ENCODE data around the gene TCF25. TPM values are rescaled to one million over a fixed set of nuclear protein-coding genes. Genes with fewer than 3 reads are reported as not detected.
A peak's percentile ranks its signal among the peaks of the same experiment; 100 is the strongest.

TCF25 gene
- total RNA-seq, 4 donors from 2014 or later, result 79.7 to 124 (median 101) TPM

- WGBS, 2 donors, result 0 to 1% methylated on average over 11 to 12 of the region's 39 CpGs
- H3K27ac ChIP-seq, result peak overlapping the region in 3 of 4 donors; percentile 45 to 62 (median 55)
- intact Hi-C loops (cut with DNase I), result no loop called here
- peak overlapping the region; percentile 4 to 63 (median 38) for H3K4me3 ChIP-seq
- no peaks in the 10 kb centered on the region for H3K36me3 ChIP-seq
- peaks cover 0 to 51% (median 0%) of the 10 kb centered on the region in 4 donors for H3K27me3 ChIP-seq
- no peak for TF ChIP-seq POLR2A (IDR thresholded peaks at IDR 0.05)
- peaks cover 39 to 51% (median 42%) of the 10 kb centered on the region in 3 donors for H3K4me1 ChIP-seq
- no peak for DNase-seq
- no peaks in the 10 kb centered on the region for H3K9me3 ChIP-seq
Observed at GRCh38 chr16:89917773-89918452, 44.5 kb downstream of the TCF25 start.

- Histone ChIP-seq H3K36me3 (no peaks in the 10 kb centered on the region), H3K4me3 (peak within 1 kb of the TSS; percentile 4 to 63 (median 38)), H3K4me1 (peaks cover 43 to 59% (median 50%) of the 10 kb centered on the region in 3 donors), H3K9me3 (no peaks in the 10 kb centered on the region), H3K27me3 (peaks cover 0 to 59% (median 1%) of the 10 kb centered on the region in 4 donors), H3K27ac (peak within 1 kb of the TSS; percentile 30 to 62 (median 50))
- WGBS, 2 donors, result 17 to 27% methylated on average over 2 to 5 of the region's 23 CpGs
- no peak for DNase-seq
- peak in 4 of 6 experiments; percentile 11 to 35 (median 18) for TF ChIP-seq CTCF (IDR thresholded peaks at IDR 0.05)
- TF ChIP-seq POLR2A (IDR thresholded peaks at IDR 0.05), result no peak
- intact Hi-C loops (cut with DNase I), result no loop called here
Observed at GRCh38 chr16:89918453-89919347, 45.3 kb downstream of the TCF25 start, which contains the start of gene MC1R. Gene MC1R (plus strand): TSS chr16:89918862. CDS start chr16:89919259, 397 bp downstream.

- no peaks in the 10 kb centered on the region for H3K9me3 ChIP-seq
- H3K27ac ChIP-seq, result no peak overlapping the region
- WGBS, 2 donors, result 86 to 91% methylated on average over 36 to 43 of the region's 52 CpGs
- intact Hi-C loops (cut with DNase I), result no loop called here
- DNase-seq, result no peak
- H3K27me3 ChIP-seq, result peaks cover 0 to 69% (median 4%) of the 10 kb centered on the region in 4 donors
- H3K4me1 ChIP-seq, result peaks cover 49 to 69% (median 55%) of the 10 kb centered on the region in 3 donors
- no peak for TF ChIP-seq POLR2A (IDR thresholded peaks at IDR 0.05)
- TF ChIP-seq CTCF (IDR thresholded peaks at IDR 0.05), result no peak
- H3K36me3 ChIP-seq, result no peaks in the 10 kb centered on the region
- no peak overlapping the region for H3K4me3 ChIP-seq
Observed at GRCh38 chr16:89919535-89920406, 46.4 kb downstream of the TCF25 start.

GRCh38 chr16:89920723-89921122 lies 47.3 kb downstream of the TCF25 start:
- Histone ChIP-seq H3K9me3 (no peaks in the 10 kb centered on the region), H3K27me3 (peaks cover 0 to 79% (median 4%) of the 10 kb centered on the region in 4 donors), H3K36me3 (no peaks in the 10 kb centered on the region), H3K4me3 (no peak overlapping the region), H3K4me1 (peaks cover 54 to 79% (median 58%) of the 10 kb centered on the region in 3 donors), H3K27ac (peak overlapping the region in 3 of 4 donors; percentile 43 to 93 (median 88))
- DNase-seq, result no peak
- WGBS, 2 donors, result 0 to 30% methylated on average over 1 to 2 of the region's 6 CpGs
- intact Hi-C loops (cut with DNase I), result no loop called here
- TF ChIP-seq CTCF (IDR thresholded peaks at IDR 0.05) (no peak), POLR2A (IDR thresholded peaks at IDR 0.05) (no peak)

GRCh38 chr16:89921131-89921701 lies 47.8 kb downstream of the TCF25 start:
- H3K4me1 ChIP-seq, result peaks cover 59 to 84% (median 62%) of the 10 kb centered on the region in 3 donors
- DNase-seq, result no peak
- no peaks in the 10 kb centered on the region for H3K36me3 ChIP-seq
- intact Hi-C loops (cut with DNase I), result no loop called here
- peaks cover 0 to 84% (median 4%) of the 10 kb centered on the region in 4 donors for H3K27me3 ChIP-seq
- no peak for TF ChIP-seq CTCF (IDR thresholded peaks at IDR 0.05)
- no peak for TF ChIP-seq POLR2A (IDR thresholded peaks at IDR 0.05)
- WGBS, 2 donors, result 5 to 42% methylated on average over 4 to 6 of the region's 14 CpGs
- H3K9me3 ChIP-seq, result no peaks in the 10 kb centered on the region
- peak overlapping the region; percentile 43 to 93 (median 78) for H3K27ac ChIP-seq
- H3K4me3 ChIP-seq, result peak overlapping the region in 1 of 4 donors; percentile 80

All from esophagus squamous epithelium (tissue), 5 donors.